Prostate gland (tissue), 2 donors: ENCODE measurements around the gene ZNF511. TPM values are rescaled to one million over a fixed set of nuclear protein-coding genes. Genes with fewer than 3 reads are reported as not detected.
A peak's percentile ranks its signal among the peaks of the same experiment; 100 is the strongest.

Experiments
- DNase-seq: peaks from one replicate; pipeline ENCODE4 v3.0.0-alpha.2; 2019; ENCODE audit warnings: low spot score
- H3K27ac ChIP-seq, 2 donors: fragments of 200-600 bp; sonication (generic); 2 replicates each; pipeline ENCODE4 v1.5.1; 2017 to 2019
- H3K27me3 ChIP-seq: fragments of 200-600 bp; sonication (generic); replicated peaks from 2 replicates; pipeline ENCODE4 v1.5.1; 2019; ENCODE audit not compliant: insufficient read depth
- H3K36me3 ChIP-seq, 2 donors: fragments of 200-600 bp; sonication (generic); 1 replicate in 1 of 2; 2 replicates in 1 of 2; pipeline versions ENCODE4 v1.5.1 to v1.8.1; 2017 to 2019
- H3K4me1 ChIP-seq: fragments of 200-600 bp; sonication (generic); replicated peaks from 2 replicates; pipeline ENCODE4 v1.5.1; 2019
- H3K4me3 ChIP-seq, 2 donors: fragments of 200-600 bp; sonication (generic); 2 replicates each; pipeline ENCODE4 v1.5.1; 2017 to 2019
- H3K9me3 ChIP-seq: fragments of 200-600 bp; sonication (generic); 2 replicates; pipeline ENCODE4 v1.5.1; 2017
- CTCF ChIP-seq, 4 experiments: fragments of 200-600 bp in 2 of 4; fragments of 450-650 bp in 2 of 4; sonication (generic) in 2 of 4; IDR thresholded peaks; 1 replicate in 3 of 4; 2 replicates in 1 of 4; pipeline ENCODE4 v1.5.1; 2016 to 2019; ENCODE audit warnings: antibody characterized with exemption in 4 of 4, mild to moderate bottlenecking in 2 of 4, moderate library complexity in 2 of 4
- POLR2A ChIP-seq: fragments of 450-650 bp; IDR thresholded peaks from one replicate; pipeline ENCODE4 v1.6.1; 2016; ENCODE audit warnings: antibody characterized with exemption, mild to moderate bottlenecking
- POLR2AphosphoS5 ChIP-seq: sonication (generic); formaldehyde crosslinking; IDR thresholded peaks from one replicate; pipeline ENCODE4 v1.6.1; 2017; ENCODE audit warnings: antibody characterized with exemption
- WGBS: methylation state at CpG from one replicate; pipeline ENCODE4 v1.1.5; 2018; 5-methylcytosine and 5-hydroxymethylcytosine counted together
- intact Hi-C: fragments of 100-400 bp; cut with DNase I; formaldehyde crosslinking; loops from one replicate; pipeline ENCODE4 v1.14.2; 2022
- total RNA-seq, 2 donors: library from RNA; depleted of rRNA; stranded (reverse); fragments of >200 nt; gene quantifications; one replicate each; pipeline ENCODE4 v1.1.0, GENCODE V29; 2016

Gene ZNF511
- total RNA-seq, 2 donors from 2014 or later = 52.8 to 57.6 TPM

GRCh38 chr10:133324198-133324792 lies 15.6 kb downstream of the ZNF511 start:
- Histone ChIP-seq H3K27ac (no peak overlapping the region), H3K9me3 (no peaks in the 10 kb centered on the region), H3K27me3 (no peaks in the 10 kb centered on the region), H3K4me1 (no peaks in the 10 kb centered on the region), H3K36me3 (no peaks in the 10 kb centered on the region), H3K4me3 (no peak overlapping the region)
- 7% methylated on average over 9 of the region's 13 CpGs for WGBS
- peak; percentile 29 for DNase-seq
- TF ChIP-seq POLR2AphosphoS5 (no peak), CTCF (IDR thresholded peaks at IDR 0.05) (no peak), POLR2A (no peak)
- intact Hi-C loops = no loop called here

- Histone ChIP-seq H3K9me3 (no peaks in the 10 kb centered on the region), H3K36me3 (no peaks in the 10 kb centered on the region), H3K27me3 (no peaks in the 10 kb centered on the region), H3K4me1 (no peaks in the 10 kb centered on the region), H3K27ac (no peak overlapping the region), H3K4me3 (peak overlapping the region in 1 of 2 donors; percentile 35)
- no peak for DNase-seq
- TF ChIP-seq CTCF (IDR thresholded peaks at IDR 0.05) (no peak), POLR2A (no peak), POLR2AphosphoS5 (no peak)
- 26% methylated on average over 17 of the region's 20 CpGs for whole genome bisulfite sequencing
- intact Hi-C loops = no loop called here
These were observed 16.1 kb downstream of the ZNF511 start for GRCh38 chr10:133324857-133325260.

GRCh38 chr10:133325440-133326222 lies 16.9 kb downstream of the ZNF511 start:
- no peak for DNase-seq
- H3K27me3 ChIP-seq = no peaks in the 10 kb centered on the region
- WGBS = 2% methylated on average over 51 of the region's 91 CpGs
- no peak overlapping the region for H3K27ac ChIP-seq
- TF ChIP-seq POLR2A (no peak), CTCF (IDR thresholded peaks at IDR 0.05) (no peak), POLR2AphosphoS5 (no peak)
- no peaks in the 10 kb centered on the region for H3K36me3 ChIP-seq
- H3K9me3 ChIP-seq = no peaks in the 10 kb centered on the region
- H3K4me1 ChIP-seq = no peaks in the 10 kb centered on the region
- intact Hi-C loops = no loop called here
- H3K4me3 ChIP-seq = peak overlapping the region; percentile 23 to 35

- TF ChIP-seq CTCF (IDR thresholded peaks at IDR 0.05) (no peak), POLR2A (no peak), POLR2AphosphoS5 (no peak)
These were observed 17.5 kb downstream of the ZNF511 start for GRCh38 chr10:133326223-133326551.

More at GRCh38 chr10:133326223-133326551, 17.5 kb downstream of the ZNF511 start:
- Histone ChIP-seq H3K4me1 (no peaks in the 10 kb centered on the region), H3K36me3 (no peaks in the 10 kb centered on the region), H3K27me3 (no peaks in the 10 kb centered on the region), H3K9me3 (no peaks in the 10 kb centered on the region), H3K4me3 (peak overlapping the region; percentile 23 to 35), H3K27ac (no peak overlapping the region)
- intact Hi-C loops = no loop called here
- 32% methylated on average over 9 of the region's 9 CpGs for WGBS
- DNase-seq = no peak
